Retina (tissue), 1 donor: ENCODE data around the gene L1CAM.
A peak's percentile ranks its signal among the peaks of the same experiment; 100 is the strongest.

Source experiments
- DNase-seq: peaks from one replicate; pipeline ENCODE4 v3.0.0-alpha.2; 2016

L1CAM gene

DNA sequence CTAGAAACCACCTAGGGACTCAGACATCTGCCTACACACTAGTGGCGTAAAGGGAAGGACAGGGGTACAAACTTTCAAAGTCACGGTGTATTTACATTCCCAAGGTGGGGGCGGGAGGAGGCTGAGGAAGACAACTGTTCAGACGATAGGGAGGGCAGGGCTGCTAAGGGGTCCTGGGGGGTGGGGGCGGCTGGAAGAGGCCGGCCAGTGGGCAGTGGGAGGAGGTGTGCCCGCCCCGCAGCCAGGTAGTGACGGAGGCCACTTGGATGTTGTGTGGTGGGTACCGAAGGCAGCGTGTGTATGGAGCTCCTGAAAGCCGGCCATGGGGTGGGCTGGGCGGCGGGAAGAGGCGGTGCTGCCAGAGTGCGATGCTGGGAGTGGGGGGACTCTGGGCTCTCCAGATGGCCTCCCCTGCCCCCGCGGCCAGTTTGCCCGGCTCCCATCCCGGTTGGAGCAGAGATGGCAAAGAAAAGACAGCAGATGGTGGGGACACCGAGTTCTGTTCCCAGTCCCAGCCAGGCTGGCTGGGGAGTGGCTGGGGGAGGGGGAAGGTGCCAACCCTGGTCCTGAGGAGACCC lies 24.2 kb downstream of the L1CAM start:
- no peak for DNase-seq

DNA sequence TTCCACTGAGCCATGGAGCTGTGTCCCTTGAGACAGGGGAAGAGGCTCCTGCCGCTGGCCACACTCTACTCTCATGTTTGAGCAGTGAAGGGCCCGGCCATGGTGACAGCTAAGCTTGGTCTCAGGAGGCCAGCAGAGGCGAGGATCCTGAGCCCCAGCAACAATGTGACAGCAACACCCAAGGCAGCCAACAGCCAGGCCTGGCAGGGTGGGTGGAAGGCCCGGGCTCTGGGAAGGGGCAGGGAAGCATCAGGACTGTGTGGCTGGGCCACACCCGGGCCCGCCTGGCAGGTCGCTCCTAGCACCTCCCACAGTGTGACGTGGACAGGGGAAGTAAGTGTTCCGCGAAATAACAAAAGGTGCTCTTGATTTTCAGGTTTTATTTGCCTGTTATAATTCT lies 24.8 kb downstream of the L1CAM start:
- no peak for DNase-seq

DNA sequence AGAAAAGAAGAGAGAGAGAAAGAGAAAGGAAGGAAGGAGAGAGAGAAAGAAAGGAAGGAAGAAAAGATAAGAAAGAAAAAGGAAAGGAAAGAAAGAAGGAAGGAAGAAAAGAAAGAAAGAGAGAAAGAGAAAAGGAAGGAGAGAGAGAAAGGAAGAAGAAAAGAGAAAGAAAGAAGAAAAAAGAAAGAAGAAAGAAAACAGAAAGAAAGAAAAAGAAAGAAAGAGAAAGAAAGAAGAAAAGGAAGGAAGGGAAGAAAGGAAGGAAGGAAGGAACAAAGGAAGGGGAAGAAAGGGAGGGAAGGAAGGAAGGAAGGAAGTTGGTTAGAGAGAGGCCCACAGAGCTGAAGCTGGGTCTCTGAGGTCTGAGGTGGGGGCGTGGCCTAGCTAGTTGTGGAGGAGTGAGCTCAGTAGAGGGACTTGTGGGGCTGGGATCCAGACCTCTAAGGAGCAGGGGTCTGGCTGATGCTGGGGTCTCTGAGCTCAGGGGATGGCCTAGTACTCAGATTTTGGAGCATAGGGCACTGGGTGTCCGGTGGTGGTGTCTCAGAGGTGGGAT lies 28.5 kb downstream of the L1CAM start:
- no peak for DNase-seq

DNA sequence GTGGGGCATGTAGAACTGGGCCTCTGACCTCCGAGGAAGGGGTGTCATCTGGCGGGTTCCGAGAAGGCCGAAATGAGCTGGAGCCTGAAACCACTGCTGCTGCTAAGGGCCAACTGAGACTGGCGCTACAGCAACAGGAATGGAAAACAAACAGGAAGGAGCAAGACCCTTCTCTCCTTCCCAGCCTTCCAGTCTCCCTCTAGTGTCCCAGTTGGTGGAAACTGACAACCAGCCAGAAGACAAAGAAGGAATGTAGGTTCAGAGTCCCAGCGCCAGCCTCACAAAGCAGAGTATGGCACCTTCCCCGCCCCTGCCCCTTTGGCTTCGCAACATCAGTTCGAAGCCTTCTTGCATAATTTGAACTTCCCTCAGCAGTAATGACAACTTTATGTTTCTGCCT lies 31.3 kb downstream of the L1CAM start:
- DNase-seq: no peak

DNA sequence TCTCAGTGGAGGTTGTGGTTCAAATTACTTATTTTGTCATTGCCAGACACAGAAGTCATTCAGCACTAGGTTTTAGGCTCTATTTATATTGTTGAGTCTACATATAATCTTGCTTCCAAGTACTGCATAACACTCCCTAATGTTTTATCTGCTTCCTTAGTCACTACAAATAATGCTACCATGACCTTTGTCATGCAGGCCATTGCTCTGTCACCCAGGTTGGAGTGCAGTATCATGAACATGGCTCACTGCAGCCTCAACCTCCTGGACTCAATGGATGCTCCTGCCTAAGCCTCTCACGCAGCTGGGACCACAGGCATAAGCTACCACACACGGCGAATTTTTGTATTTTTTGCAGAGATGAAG lies 32.1 kb downstream of the L1CAM start:
- DNase-seq: no peak

DNA sequence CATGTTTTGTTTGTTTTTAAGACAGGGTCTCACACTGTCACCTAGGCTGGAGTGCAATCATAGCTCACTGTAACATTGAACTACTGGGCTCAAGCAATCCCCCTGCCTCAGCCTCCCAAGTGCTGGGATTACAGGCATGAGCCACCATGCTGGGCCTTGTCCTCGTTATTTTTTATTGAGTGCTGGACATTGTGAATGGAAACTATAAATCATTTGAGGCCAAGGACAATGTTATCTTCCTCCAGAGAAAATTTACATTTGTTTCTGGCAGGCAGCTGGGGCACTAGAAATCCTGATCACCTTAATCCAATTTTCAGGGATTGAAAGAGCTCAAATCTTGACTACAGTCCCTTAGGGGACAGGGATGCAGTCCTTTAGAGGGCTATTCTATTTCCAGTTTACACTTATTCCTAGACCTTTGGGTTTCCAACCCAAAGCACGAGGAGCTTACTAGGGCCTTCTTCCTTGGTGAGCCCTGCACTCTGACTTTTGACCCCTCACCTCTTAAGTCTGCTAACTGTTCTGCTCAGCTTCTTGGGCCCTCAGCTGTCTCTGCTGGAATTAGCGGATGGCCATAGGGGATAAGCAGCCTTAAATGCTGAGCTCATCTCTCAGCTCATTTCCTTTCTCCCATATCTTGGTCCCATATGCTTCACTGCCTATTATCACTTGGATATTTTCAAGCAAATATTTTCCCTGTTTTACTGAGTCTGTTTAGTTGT lies 32.6 kb downstream of the L1CAM start:
- no peak for DNase-seq

DNA sequence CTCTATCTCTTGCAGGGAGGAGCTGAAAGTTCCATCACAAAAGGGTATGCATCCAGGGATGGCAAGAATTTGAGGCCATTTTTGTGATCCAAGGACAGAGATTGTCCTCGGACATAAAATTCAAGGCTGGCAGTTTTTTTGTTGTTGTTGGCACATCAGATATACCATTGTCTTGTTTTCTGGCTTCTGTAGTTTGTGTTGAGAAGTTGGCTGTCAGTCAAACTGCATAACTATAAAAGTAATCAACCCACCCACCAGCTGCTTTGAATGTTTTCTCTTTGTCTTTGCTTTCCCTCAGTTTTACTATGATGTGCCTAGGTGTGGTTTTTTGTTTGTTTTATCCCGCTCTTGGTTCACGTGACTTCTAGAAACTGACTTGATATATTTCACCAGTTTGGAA lies 34.0 kb downstream of the L1CAM start:
- DNase-seq: no peak

DNA sequence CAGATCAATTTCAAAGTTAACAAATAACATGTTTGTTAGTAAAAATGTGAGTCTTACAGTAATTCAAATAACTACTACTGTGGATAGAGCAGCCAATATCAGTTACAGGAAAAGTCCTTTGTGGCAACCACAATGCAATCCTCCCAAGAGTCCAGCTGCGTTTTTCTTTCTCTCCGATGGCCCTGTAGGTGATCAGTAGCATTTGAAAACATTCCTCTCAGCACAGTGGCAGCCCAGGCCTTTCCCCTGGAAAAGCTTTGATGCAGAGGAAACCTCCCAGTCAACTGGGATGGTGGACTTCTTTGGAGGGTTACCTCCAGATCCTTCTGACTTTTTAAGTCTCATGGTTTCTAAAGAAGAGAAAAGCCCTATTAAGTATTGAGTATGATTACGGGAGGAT lies 37.6 kb downstream of the L1CAM start:
- no peak for DNase-seq

DNA sequence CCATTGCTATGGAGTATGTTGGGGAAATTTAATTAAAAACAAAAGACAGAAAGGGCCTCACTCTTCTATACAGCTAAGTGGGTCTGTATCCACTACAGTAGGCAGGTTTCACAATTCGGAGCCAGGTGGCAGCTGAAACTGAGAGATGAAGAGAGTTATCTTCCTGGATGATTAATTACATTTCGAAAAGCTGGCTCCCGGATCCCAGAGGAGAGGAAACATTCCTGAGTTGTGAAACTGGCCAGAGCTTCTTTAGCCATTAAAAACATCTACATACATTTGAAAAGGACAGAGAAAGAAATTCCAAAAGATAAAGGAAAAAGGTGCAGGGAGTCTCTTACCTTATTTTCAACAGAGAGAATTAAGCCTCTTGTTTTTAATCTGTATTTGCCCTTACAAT lies 40.1 kb downstream of the L1CAM start:
- DNase-seq: no peak

DNA sequence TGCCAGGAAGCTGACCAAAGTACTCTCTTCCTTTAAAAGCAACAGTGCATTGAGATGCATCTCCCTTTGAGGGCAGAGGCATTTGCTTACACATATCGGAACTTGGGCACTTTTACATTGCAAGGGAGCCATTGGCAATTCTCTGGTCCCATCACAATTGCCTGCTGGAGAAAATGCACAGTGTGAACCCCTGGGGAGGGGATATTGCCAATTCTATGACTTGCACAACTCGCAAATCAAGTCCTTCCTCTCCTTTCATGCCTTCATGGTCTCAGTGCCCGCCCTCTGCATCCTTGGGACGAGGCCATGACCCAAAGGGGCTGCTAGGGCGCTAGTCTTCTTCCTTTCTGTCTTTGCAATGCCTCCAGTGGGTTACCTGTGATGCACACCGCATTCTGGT lies 40.8 kb downstream of the L1CAM start:
- DNase-seq: no peak

DNA sequence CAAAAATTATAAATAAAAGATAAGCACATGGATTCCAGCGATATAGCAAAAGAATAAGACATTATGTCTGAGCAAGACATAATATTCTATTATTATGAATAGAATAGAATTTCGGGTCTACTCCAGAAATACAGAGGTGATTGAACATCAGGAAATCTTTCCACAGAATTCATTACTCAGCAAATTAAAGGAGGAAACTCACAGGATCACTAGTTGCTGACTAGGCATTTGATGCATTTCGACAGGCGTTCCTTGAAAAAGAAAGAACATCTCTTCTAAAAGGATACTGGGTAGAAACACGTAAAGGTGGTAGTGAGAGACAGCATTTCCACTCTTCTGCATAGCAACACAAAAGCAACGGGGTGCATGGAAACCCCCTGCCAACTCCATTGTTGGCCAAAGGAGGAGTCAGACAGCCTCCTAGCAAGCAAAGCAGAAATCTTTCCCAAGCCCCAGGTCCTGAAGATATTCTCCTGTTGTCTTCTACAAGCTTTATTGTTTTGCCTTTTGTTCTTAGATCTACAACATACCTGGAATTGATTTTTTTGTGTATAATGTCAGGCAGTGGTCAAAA lies 41.4 kb downstream of the L1CAM start:
- no peak for DNase-seq

DNA sequence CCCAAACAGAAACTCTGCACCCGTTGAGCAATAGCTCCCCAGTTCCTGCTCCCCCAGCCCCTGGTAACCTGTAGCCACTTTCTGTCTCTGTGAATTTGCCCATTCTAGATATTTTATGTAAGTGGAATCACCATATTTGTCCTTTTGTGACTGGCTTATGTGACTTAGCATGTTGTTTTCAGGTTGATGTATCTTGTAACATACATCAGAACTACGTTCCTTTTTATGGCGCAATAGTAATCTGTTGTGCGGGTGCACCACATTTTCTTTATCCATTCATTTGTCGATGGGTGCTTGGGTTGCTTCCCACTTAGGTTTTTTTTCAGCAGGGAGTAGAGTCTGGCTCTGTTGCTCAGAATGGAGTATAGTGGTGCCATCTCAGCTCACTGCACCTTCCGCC lies 49.1 kb downstream of the L1CAM start:
- no peak for DNase-seq

DNA sequence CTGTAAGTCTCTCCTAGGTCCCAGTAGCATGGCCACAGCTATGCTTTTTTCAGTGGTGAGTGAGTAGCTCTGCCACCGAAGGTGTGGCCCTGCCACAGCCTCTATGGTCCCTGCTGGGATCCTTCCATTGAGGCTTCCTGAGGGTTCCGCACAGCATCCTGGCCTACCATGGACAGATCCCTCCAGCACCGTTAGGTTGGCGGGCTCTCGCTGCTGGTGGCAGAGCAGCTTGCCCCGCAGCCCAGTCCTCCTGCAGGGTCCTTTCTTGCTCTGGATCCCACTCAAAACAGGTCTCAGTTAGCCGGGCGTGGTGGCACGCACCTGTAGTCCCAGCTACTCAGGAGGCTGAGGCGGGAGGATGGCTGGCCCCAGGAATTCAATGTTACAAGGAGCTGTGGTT lies 53.2 kb downstream of the L1CAM start:
- DNase-seq: no peak

DNA sequence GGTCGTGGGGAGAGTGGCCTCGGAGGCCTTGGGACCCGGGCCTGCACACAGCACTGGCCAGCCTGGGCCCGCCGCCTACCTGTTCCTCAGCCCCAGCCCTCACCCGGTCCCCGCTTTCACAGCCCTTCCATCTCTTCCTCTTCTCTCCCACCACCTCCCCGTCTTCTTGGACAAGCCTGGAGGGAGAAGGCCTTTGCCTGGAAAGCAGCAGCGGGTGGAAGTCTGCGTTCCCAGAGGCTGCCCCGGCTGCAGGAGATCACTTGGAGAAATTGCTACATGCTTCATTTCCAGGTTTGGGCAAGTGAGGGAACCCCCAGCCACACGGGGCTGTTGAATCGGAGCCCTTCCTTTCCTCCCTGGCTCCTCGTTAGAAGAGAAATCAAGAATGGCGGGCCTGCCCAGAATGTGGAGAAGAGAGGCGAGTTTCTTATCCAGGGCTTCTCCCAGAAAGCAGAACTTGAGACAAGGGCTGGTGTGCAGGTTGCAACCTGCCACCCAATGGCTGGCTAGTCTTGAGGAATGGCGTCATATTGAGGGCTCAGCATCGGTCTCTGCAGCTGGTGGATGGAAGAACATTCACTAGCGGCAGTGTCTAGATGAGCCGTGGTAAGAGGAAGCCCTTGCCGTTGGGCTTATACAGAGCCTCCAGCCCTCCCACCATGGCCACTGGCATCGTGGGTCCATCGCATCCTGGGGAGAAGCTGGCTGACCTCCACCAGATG lies 54.4 kb downstream of the L1CAM start:
- DNase-seq: peak; percentile 29

DNA sequence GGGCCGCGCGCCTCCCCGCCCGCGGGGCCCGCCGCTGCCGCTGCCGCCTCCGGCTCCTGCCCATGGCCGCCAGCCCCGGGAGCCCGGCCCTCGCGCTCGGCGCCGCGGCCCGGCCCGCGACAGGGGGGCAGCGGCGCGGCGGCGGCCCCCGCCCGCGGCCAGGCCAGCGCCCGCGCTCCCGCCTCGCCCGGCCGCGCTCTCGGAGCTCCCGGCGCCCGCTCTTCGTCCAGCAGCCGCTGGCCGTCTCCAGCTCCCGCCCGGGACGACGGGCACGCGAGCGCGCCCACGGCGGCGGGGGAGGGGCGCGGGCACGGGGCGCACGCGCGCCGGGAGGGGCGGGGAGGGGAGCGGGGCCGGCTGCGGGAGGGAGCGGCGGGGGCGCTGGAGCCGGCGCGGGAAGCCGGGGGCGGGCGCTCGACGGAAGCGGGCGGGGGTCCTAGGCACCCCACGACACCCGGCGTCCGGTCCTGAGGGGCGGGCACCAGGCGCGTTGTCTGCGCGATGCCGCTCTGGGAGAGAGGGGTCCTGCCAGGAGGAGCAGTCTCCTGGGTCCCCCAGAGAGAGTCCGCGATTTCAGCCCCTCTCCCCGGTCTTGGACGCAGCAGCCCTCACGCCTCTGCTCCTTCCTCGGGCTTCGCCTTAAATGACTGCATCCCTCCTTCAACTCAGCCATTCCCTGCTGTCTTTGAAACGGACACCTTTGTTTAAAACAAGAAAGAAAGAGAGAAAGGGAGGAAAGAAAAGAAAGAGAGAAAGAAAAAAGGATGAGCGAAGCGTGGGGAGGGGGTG lies 55.1 kb downstream of the L1CAM start:
- DNase-seq: peak; percentile 47

DNA sequence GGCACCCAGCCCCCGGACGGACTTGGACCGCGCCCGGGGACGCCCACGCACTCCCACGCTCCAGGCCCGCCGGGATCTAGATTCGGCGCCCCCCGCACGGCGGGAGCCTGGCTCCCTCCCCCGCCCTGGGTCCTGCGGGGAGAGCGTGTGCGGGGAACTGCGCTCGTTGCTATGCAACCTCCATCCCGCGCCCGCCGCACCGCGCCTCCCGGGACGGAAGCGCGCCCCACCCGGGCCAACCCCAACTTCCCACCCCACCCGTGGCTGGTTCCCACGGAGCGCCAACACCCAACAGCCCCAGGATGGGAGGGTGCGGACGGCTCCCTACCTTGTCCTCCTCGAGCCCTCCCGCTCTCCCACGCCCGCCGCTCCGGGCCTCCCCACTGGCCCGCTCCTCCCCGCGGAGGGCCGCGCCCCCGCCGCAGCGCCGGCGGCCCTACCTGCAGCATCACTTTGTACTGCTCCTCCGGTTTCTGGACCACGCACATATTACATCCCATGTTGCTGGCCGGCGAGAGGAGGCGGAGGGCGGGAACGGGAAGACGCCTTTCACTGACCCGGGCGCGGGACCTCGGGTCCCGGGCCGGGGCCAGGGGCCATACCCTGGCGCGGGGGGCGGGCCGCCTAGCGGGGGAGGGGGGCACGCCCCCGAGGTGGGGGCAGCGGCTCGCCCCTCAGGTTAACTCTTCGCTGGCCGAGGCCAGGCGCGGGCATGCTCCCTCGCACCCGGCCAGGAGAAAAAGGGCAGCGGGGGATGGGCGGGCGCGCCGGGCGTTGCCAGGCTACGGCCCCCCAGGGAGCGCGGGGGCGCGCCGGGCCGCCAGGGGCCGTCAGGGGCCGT lies 56.0 kb downstream of the L1CAM start, which contains the start of gene PDZD4:
Gene PDZD4, minus strand, starts transcription at position 746 of the 841 bp plus-strand sequence. Its CDS starts 246 bp downstream, at position 500.
- DNase-seq: peak; percentile 27

DNA sequence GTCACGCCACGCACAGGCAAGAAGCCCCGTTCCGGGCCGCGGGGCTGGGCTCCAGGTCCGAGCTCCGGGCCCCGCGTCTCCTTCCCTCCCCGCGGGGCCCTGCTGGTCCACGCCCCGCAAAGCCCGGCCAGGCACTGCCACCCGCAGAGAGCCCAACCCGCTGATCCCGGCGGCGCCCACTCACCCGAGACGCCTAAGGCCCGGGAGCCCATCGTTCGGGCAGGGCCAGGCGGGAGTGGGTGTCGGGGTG lies 56.5 kb downstream of the L1CAM start:
- peak; percentile 49 for DNase-seq

DNA sequence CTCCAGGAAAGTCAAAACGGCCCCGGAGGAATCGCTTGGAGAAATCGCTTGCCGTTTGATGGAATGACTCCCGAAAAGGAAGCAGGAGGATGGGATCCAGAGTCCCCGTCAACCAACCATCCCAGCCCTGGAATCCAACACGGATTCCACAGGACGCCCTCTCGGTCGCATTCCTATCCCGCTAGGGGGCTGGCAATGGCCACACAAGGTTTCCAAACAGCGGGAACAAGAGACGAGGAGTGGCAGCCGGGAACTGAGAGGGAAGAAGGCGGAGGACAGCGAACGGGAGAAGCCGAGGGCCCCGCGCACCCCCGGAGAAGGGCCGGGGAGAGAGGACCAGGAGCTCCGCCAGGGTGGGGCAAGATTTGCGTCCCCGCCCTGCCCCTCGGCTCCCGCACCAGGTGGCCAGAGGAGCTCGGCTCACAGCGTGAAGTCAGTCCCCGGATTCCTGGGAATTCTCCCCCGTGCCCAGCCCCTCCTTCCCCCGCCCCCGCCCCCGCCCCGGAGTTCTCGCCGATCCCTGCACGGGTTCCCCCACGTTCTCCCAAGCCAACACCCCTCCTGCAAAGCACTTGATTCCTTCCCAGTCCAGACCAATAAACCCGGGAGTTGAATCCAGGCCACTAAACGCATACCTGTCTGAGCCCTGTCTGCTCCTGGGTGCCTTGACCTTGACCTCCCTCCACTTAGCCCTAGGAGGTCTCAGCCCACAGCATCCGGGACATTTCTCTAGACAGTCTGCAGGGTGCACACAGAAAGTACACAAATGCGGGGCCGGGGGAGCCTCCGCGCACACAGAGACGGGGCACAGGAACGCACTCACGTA lies 57.0 kb downstream of the L1CAM start:
- peak; percentile 34 for DNase-seq

DNA sequence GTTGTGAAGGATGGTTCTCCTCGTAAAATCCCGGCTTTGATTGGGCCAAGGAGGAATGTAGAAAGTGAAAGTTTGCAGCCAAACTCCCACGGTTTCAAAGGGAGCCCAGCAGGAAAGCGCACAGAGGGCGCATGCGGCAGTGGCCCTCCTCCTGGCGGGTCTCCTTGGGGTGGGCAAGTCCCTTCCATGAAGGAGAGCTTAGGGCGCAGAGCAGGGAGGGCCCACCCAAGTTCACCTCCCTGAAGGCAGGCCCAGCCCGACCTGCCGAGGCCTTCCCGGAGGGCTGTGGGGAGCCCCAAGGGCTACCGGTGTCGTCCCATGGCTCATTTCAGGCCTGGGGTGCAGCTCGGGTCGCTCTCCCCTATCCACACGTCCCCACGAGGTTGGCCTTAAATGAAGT lies 57.7 kb downstream of the L1CAM start:
- no peak for DNase-seq

DNA sequence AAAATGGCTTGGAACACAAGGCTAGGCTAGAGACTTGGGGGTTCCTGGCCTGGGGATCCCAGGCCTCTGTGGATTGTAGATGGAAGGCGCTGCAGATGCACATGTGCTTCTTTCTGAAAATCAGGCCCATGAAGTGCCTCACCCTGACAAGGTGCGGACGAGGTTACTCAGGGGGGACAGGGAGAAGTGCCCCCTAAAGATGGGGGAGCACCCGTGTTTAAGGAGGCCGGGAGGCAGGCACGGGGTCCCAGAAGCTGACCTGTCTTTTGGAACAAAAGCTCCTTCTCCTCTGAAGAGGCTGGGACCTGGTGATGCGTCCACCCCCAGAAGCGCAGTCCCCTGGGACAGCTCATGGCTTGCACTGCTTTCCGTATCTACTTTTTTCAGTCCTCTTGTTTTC lies 58.1 kb downstream of the L1CAM start:
- no peak for DNase-seq

DNA sequence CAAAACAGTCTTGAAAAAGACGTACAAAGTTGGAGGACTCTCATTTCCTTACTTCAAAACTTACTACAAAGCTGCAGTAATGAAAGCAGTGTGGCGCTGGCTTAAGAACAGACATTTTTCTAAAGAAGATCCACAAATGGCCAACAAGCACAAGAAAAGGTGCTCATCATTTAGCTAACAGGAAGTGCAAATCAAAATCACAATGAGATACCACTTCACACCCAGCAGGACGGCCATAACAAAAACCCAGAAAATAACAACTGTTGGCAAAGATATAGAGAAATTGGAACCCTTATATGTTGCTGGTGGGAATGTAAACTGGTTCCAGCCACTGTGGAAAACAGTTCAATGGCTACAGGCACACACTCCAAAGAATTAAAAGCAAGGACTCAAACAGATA lies 59.0 kb downstream of the L1CAM start:
- DNase-seq: no peak
